NCI-H82 (cell line): ENCODE data around the gene TPSAB1.
"Not testable (repeated sequence)": the region's sequence is repeated elsewhere in the genome, so short reads cannot be mapped to it uniquely, and the experiment has no call there.

Experiments used
- DNase-seq: peaks from one replicate; lab custom pipeline; 2025; lab: John Stamatoyannopoulos, UW

TPSAB1 gene

GRCh38 chr16:1240436-1240835 is at the start of gene TPSAB1:
Gene TPSAB1, plus strand, starts transcription at chr16:1240705. Its CDS starts 234 bp downstream, at chr16:1240939.
- not testable (repeated sequence) for DNase-seq

DNA sequence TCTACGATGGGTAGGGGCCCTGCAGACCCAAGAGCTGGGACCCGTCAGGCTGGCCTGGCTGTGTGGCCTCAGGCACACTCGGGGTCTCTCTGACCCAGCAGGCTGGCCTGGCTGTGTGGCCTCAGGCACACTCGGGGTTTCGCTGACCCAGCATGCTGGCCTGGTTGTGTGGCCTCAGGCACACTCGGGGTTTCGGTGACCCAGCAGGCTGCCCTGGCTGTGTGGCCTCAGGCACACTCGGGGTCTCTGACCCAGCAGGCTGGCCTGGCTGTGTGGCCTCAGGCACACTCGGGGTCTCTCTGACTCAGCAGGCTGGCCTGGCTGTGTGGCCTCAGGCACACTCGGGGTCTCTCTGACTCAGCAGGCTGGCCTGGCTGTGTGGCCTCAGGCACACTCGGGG is 49.7 kb upstream of the TPSAB1 start:
- DNase-seq = not testable (repeated sequence)

GRCh38 chr16:1192384-1193073 is 48.0 kb upstream of the TPSAB1 start:
- DNase-seq = no peak

- peak; percentile 57 for DNase-seq
These were observed 47.2 kb upstream of the TPSAB1 start for GRCh38 chr16:1193143-1193824.

DNA sequence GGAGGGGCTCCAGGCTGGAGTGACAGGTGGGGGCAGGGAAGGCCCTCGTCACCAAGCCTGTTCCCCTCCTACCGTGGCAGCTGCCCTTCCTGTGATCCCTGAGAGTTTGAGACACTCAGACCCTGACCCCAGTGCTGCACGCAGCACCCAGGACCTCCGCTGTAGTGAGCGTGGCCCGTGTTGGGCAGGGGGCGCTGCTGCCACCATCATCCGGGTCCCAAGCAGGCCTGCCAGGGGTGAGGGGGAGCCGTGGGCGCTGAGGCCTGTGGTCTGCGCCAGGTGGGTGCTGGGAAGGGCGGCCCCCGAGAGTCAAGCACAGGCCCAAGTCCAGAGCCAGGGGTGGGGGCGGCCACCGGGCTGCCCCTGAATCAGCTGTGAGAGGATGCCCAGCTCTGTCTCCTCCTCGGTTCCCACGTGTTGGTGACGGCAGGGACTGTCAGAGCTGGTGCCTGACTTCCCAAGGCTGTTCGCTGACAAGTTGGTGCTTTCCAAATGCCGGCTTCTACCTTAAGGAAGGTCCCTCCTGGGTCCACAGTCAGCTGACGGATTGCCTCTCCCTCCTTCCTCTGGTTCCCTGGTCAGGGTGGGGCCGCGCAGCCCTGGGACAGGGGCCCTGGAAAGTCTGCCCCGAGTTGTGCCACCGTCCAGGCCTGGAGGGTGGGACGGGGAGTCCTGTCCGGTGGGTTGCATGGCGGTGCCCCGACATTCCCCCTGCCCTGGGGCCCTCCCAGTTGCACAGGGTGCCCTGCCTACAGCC is 46.5 kb upstream of the TPSAB1 start:
- DNase-seq = no peak

DNA sequence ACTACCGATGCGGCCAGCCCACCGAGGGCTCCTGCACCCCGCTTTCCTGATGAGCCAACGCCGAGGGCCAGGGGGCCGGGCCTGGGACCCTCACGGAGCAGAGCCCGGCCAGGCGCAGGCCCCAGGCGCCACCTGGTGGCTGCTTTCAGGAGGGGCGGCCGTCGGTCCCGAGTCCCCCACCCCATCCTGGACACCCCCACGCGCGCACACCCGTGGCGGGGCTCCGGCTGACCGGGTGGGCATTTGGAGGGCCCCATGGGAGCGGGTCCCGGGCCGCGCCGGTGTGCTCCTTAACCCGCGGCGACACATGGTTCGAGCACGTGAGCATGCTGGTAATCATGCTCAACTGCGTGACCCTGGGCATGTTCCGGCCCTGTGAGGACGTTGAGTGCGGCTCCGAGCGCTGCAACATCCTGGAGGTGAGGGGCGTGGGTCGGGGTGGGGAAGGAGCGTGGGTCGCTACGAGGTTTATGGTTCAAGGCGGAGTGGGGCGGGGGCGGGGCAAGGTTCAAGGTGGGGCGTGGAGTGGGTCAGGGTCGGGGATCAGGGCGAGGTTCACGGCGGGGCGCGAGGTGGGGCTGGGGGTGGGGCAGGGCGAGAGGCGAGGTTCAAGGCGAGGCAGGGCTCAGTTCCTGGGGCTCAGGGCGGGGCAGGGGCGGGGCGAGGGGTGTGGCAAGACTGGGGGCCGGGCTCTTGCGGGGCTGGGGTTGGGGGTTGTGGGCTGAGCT is 45.7 kb upstream of the TPSAB1 start:
- DNase-seq = peak; percentile 41

DNA sequence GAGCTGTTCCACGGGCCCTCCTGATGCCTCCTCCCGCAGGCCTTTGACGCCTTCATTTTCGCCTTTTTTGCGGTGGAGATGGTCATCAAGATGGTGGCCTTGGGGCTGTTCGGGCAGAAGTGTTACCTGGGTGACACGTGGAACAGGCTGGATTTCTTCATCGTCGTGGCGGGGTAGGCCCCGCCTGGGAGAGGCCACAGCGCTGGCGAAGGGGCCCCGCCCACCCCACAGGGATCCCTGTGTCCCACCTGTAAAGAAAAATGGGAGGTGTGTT is 45.2 kb upstream of the TPSAB1 start:
- DNase-seq = no peak

GRCh38 chr16:1196494-1196893 is 44.0 kb upstream of the TPSAB1 start:
- DNase-seq = no peak

DNA sequence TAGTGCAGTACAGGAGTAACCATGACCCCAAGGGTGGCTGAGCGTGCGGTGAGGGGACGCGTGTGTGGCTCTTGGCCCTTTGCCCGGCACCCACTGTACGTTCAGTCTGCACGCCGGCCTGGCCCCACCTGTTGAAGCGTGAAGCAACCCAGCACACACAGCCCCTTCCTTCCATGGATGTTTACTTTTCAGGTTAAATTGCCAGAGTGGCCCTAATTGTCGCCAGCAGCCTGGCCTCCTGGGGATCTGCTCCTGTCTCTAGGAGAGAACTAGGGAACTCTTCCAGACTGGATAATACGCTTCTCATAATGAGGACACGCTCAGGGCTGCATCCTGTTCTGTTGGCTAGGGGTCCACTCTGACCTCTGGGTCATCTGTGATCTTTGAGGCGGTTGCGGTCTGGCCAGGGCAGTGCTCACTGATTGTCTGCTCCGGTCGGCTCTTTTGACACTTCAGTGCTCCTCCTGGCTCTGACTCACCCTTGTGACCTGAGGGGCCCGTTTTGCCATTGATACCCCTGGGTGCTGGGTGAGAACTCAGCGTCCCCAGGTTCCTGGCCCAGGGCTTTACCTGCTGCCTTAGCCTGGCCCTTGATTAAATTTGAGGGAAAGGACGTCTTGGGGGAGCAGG is 43.2 kb upstream of the TPSAB1 start:
- DNase-seq = no peak

DNA sequence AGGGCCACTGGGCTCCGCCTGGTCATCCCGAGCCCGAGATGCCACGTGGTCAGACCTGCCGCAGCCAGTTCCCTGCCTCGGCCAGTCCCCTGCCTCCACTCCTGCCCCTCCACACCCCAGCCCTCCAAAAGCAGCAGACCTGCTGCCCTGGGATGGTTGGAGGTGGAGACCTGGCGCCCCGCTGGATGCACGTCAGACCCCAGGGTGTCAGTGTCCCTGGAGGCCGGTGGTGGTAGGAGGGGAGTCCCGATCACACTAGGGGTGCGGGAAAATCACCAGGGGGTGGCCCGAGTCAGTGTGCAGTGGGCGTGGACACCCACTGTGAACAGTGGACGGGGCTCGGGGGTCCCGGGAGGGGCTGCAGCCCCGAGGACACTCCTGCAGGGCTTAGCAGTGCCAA is 42.3 kb upstream of the TPSAB1 start:
- DNase-seq = no peak

DNA sequence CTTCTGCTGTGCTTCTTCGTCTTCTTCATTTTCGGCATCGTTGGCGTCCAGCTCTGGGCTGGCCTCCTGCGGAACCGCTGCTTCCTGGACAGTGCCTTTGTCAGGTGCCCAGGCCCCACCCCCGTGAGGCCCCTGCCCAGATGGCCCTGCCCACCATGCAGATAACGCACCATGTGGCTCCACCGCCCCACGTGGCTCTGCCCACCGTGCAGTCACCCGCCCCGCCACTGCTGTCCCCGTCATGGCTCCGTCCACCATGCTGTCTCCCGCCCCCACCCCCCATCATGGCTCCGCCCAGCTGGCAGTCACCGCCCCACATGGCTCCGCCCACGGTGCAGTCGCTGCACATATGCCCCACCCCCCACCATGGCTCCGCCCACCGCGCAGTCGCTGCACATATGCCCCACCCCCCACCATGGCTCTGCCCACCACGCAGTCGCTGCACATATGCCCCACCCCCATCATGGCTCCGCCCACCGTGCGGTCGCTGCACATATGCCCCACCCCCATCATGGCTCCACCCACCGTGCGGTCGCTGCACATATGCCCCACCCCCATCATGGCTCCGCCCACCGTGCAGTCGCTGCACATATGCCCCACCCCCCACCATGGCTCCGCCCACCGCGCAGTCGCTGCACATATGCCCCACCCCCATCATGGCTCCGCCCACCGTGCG is 41.7 kb upstream of the TPSAB1 start:
- DNase-seq = not testable (repeated sequence)

GRCh38 chr16:1199347-1200013 is 41.0 kb upstream of the TPSAB1 start:
- DNase-seq = no peak

DNA sequence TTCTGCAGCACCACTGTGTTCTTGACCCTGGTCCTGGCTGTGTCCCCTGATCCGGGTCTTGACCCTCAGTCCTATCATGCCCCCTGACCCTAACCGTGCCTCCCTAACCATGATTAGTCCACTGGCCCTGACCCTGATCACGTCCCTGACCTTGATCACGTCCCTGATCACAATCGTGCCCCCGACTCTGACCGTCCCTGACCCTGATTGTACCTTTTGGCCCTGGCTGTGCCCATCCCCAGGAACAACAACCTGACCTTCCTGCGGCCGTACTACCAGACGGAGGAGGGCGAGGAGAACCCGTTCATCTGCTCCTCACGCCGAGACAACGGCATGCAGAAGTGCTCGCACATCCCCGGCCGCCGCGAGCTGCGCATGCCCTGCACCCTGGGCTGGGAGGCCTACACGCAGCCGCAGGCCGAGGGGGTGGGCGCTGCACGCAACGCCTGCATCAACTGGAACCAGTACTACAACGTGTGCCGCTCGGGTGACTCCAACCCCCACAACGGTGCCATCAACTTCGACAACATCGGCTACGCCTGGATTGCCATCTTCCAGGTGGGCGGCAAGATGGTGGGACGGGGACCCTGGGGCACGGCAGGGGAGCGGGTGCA is 40.4 kb upstream of the TPSAB1 start:
- no peak for DNase-seq

GRCh38 chr16:1201444-1201843 is 39.1 kb upstream of the TPSAB1 start:
- no peak for DNase-seq

- DNase-seq = no peak
These were observed 38.2 kb upstream of the TPSAB1 start for GRCh38 chr16:1202274-1202673.

GRCh38 chr16:1204933-1205332 is 35.6 kb upstream of the TPSAB1 start:
- DNase-seq = no peak

GRCh38 chr16:1206326-1206725 is 34.2 kb upstream of the TPSAB1 start:
- DNase-seq = no peak

GRCh38 chr16:1206786-1207185 is 33.7 kb upstream of the TPSAB1 start:
- DNase-seq = no peak

- no peak for DNase-seq
These were observed 32.2 kb upstream of the TPSAB1 start for GRCh38 chr16:1208239-1208830.

DNA sequence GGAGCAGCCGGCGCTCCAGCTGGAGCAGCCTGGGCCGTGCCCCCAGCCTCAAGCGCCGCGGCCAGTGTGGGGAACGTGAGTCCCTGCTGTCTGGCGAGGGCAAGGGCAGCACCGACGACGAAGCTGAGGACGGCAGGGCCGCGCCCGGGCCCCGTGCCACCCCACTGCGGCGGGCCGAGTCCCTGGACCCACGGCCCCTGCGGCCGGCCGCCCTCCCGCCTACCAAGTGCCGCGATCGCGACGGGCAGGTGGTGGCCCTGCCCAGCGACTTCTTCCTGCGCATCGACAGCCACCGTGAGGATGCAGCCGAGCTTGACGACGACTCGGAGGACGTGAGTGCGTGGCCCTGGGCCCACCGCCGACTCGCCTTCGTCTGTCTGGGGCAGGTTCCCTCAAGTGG is 31.4 kb upstream of the TPSAB1 start:
- DNase-seq = no peak
